GM12878 (cell line): ENCODE data around the gene TPMT. TPM values are rescaled to one million over a fixed set of nuclear protein-coding genes. Genes with fewer than 3 reads are reported as not detected.

Source experiments
- ASH2L ChIP-seq: fragments of 300-600, 200-600 bp; sonication (generic); IDR thresholded peaks from 2 replicates; pipeline ENCODE4 v1.6.1; 2017; ENCODE audit warnings: low read depth, mild to moderate bottlenecking, borderline replicate concordance
- ATF2 ChIP-seq: IDR thresholded peaks from 2 replicates; pipeline ENCODE4 v1.6.1; 2012; ENCODE audit warnings: low read length, inconsistent platforms
- ATF7 ChIP-seq: fragments of 450-650 bp; IDR thresholded peaks from 2 replicates; pipeline ENCODE4 v1.6.1; 2016; ENCODE audit warnings: low read depth, mild to moderate bottlenecking
- BACH1 ChIP-seq: fragments of 450-650 bp; IDR thresholded peaks from 2 replicates; pipeline ENCODE4 v1.6.1; 2017; ENCODE audit warnings: mild to moderate bottlenecking, borderline replicate concordance
- CBX5 ChIP-seq: sonication (generic); IDR thresholded peaks from 2 replicates; pipeline ENCODE4 v1.6.1; 2016; ENCODE audit warnings: low read depth, moderate library complexity, mild to moderate bottlenecking, inconsistent platforms
- ELK1 ChIP-seq: IDR thresholded peaks from 2 replicates; pipeline ENCODE4 v1.6.1; 2012; ENCODE audit warnings: low read depth, low read length, improper control_type of control experiment
- EZH2 ChIP-seq: IDR thresholded peaks from 2 replicates; pipeline ENCODE4 v1.6.1; 2012; ENCODE audit warnings: low read depth, mild to moderate bottlenecking, control low read depth, inconsistent platforms, low read length, borderline replicate concordance; ENCODE audit not compliant: control insufficient read depth
- HCFC1 ChIP-seq: fragments of 150-350 bp; IDR thresholded peaks from 2 replicates; pipeline ENCODE4 v1.6.1; 2014; ENCODE audit warnings: low read length
- KDM1A ChIP-seq: fragments of 200-600 bp; sonication (generic); IDR thresholded peaks from 2 replicates; pipeline ENCODE4 v1.6.1; 2016; ENCODE audit warnings: borderline replicate concordance
- KLF5 ChIP-seq: fragments of 450-650 bp; IDR thresholded peaks from 2 replicates; pipeline ENCODE4 v1.6.1; 2014; ENCODE audit warnings: mild to moderate bottlenecking; ENCODE audit not compliant: partially characterized antibody
- MXI1 ChIP-seq: fragments of 150-350 bp; IDR thresholded peaks from 2 replicates; pipeline ENCODE4 v1.6.1; 2011; ENCODE audit warnings: low read depth, mild to moderate bottlenecking, inconsistent platforms, low read length, improper control_type of control experiment
- RB1 ChIP-seq: fragments of 450-650 bp; formaldehyde crosslinking; IDR thresholded peaks from 2 replicates; pipeline ENCODE4 v1.6.1; 2017; ENCODE audit warnings: mild to moderate bottlenecking, borderline replicate concordance
- RBBP5 ChIP-seq: fragments of 200-600 bp; sonication (generic); conservative IDR thresholded peaks from 2 replicates; pipeline ENCODE4 v1.6.1; 2016
- SMAD1 ChIP-seq: fragments of 450-650 bp; IDR thresholded peaks from 2 replicates; pipeline ENCODE4 v1.6.1; 2018; ENCODE audit warnings: mild to moderate bottlenecking, low read depth; ENCODE audit not compliant: partially characterized antibody
- STAT1 ChIP-seq: fragments of 450-650 bp; conservative IDR thresholded peaks from 2 replicates; pipeline ENCODE4 v1.6.1; 2014; ENCODE audit warnings: antibody characterized with exemption, mild to moderate bottlenecking
- TAF1 ChIP-seq: IDR thresholded peaks from 2 replicates; pipeline ENCODE4 v1.6.1; 2011; ENCODE audit warnings: mild to moderate bottlenecking, low read depth, low read length, borderline replicate concordance
- TCF3 ChIP-seq: IDR thresholded peaks from 2 replicates; pipeline ENCODE4 v1.6.1; 2012; ENCODE audit warnings: low read depth, mild to moderate bottlenecking, low read length, borderline replicate concordance; ENCODE audit not compliant: insufficient read depth
- YBX1 ChIP-seq: fragments of 450-650 bp; IDR thresholded peaks from 2 replicates; pipeline ENCODE4 v1.6.1; 2016; ENCODE audit warnings: antibody characterized with exemption
- ZNF24 ChIP-seq: fragments of 450-650 bp; IDR thresholded peaks from 2 replicates; pipeline ENCODE4 v1.6.1; 2017; ENCODE audit warnings: antibody characterized with exemption, mild to moderate bottlenecking
- ZNF384 ChIP-seq: IDR thresholded peaks from 2 replicates; pipeline ENCODE4 v1.6.1; 2012; ENCODE audit warnings: low read depth, mild to moderate bottlenecking, low read length, improper control_type of control experiment, borderline replicate concordance
- polyA plus RNA-seq, 11 experiments: library from polyadenylated mRNA; depleted of rRNA in 4 of 11; unstranded in 6 of 11; stranded (reverse) in 5 of 11; fragments of >200 nt; fragmentation: Nextera tagmentation in 4 of 11; fragmentation: Illumina TruSeq in 1 of 11; extraction: Ambion mirVana in 4 of 11; extraction: Trizol in 1 of 11; gene quantifications; 1 replicate in 1 of 11; 2 replicates in 10 of 11; pipeline versions ENCODE4 v1.2.1 to v1.2.3, GENCODE V29; 2011 to 2016; ENCODE audit warnings: inconsistent platforms in 2 of 11, missing spikeins in 2 of 11, low read depth in 1 of 11
- total RNA-seq, 4 experiments: library from RNA; depleted of rRNA in 3 of 4; stranded (reverse); fragments of >200 nt in 3 of 4; fragmentation: Illumina TruSeq in 1 of 4; extraction: Trizol in 1 of 4; gene quantifications; 2 replicates each; pipeline versions ENCODE4 v1.2.1 to v1.2.3, GENCODE V29; 2013 to 2021
- TF ChIP-seq, protein P1 (sequence below): fragments of 450-650 bp; IDR thresholded peaks from 2 replicates; pipeline ENCODE4 v1.6.1; 2017; ENCODE audit warnings: mild to moderate bottlenecking, moderate library complexity
- TF ChIP-seq, protein P2 (sequence below): fragments of 450-650 bp; IDR thresholded peaks from 2 replicates; pipeline ENCODE4 v1.6.1; 2017; ENCODE audit warnings: mild to moderate bottlenecking, low read depth, inconsistent platforms; ENCODE audit not compliant: poor library complexity, severe bottlenecking

The TPMT gene
- total and polyA plus RNA-seq, 10 of the 15 experiments (the other 5 are each of a cell fraction or from before 2014, with no cell fraction given): 7.9 to 18.2 (median 16.3) TPM

- no peak for TF ChIP-seq YBX1
- no peak; the same call in 1 of the 2 replicates for TF ChIP-seq ELK1
- TF ChIP-seq CBX5: no peak
- peak; percentile 72 for TF ChIP-seq KLF5
- TF ChIP-seq BACH1: peak; percentile 93
- no peak for TF ChIP-seq KDM1A
- TF ChIP-seq, protein P1, sequence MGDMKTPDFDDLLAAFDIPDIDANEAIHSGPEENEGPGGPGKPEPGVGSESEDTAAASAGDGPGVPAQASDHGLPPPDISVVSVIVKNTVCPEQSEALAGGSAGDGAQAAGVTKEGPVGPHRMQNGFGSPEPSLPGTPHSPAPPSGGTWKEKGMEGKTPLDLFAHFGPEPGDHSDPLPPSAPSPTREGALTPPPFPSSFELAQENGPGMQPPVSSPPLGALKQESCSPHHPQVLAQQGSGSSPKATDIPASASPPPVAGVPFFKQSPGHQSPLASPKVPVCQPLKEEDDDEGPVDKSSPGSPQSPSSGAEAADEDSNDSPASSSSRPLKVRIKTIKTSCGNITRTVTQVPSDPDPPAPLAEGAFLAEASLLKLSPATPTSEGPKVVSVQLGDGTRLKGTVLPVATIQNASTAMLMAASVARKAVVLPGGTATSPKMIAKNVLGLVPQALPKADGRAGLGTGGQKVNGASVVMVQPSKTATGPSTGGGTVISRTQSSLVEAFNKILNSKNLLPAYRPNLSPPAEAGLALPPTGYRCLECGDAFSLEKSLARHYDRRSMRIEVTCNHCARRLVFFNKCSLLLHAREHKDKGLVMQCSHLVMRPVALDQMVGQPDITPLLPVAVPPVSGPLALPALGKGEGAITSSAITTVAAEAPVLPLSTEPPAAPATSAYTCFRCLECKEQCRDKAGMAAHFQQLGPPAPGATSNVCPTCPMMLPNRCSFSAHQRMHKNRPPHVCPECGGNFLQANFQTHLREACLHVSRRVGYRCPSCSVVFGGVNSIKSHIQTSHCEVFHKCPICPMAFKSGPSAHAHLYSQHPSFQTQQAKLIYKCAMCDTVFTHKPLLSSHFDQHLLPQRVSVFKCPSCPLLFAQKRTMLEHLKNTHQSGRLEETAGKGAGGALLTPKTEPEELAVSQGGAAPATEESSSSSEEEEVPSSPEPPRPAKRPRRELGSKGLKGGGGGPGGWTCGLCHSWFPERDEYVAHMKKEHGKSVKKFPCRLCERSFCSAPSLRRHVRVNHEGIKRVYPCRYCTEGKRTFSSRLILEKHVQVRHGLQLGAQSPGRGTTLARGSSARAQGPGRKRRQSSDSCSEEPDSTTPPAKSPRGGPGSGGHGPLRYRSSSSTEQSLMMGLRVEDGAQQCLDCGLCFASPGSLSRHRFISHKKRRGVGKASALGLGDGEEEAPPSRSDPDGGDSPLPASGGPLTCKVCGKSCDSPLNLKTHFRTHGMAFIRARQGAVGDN: peak; percentile 57
- TF ChIP-seq RBBP5: no peak
- TF ChIP-seq HCFC1: no peak
- TF ChIP-seq MXI1: peak; percentile 79
- no peak for TF ChIP-seq ZNF384
- peak; percentile 82; the same call in 1 of the 2 replicates for TF ChIP-seq STAT1
- no peak for TF ChIP-seq TAF1
- TF ChIP-seq RB1: peak; percentile 51; the same call in 1 of the 2 replicates
- TF ChIP-seq, protein P2, sequence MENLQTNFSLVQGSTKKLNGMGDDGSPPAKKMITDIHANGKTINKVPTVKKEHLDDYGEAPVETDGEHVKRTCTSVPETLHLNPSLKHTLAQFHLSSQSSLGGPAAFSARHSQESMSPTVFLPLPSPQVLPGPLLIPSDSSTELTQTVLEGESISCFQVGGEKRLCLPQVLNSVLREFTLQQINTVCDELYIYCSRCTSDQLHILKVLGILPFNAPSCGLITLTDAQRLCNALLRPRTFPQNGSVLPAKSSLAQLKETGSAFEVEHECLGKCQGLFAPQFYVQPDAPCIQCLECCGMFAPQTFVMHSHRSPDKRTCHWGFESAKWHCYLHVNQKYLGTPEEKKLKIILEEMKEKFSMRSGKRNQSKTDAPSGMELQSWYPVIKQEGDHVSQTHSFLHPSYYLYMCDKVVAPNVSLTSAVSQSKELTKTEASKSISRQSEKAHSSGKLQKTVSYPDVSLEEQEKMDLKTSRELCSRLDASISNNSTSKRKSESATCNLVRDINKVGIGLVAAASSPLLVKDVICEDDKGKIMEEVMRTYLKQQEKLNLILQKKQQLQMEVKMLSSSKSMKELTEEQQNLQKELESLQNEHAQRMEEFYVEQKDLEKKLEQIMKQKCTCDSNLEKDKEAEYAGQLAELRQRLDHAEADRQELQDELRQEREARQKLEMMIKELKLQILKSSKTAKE: no peak
- TF ChIP-seq EZH2: no peak
- no peak for TF ChIP-seq ZNF24
- TF ChIP-seq ATF2: no peak
- TF ChIP-seq ATF7: no peak
- TF ChIP-seq ASH2L: no peak
- TF ChIP-seq TCF3: no peak
- TF ChIP-seq SMAD1: no peak
Observed at GRCh38 chr6:18155150-18155863, 430 bp upstream of the TPMT start, which contains the start of gene KDM1B (continued).
